Kasumi-1 (cell line): Measurements from ENCODE around the gene ZNF598.
"Not testable (repeated sequence)": the region's sequence is repeated elsewhere in the genome, so short reads cannot be mapped to it uniquely, and the experiment has no call there.

Experiments
- DNase-seq, 2 experiments: peaks; one replicate each; lab custom pipeline; 2025; lab: John Stamatoyannopoulos, UW

Gene ZNF598

DNA sequence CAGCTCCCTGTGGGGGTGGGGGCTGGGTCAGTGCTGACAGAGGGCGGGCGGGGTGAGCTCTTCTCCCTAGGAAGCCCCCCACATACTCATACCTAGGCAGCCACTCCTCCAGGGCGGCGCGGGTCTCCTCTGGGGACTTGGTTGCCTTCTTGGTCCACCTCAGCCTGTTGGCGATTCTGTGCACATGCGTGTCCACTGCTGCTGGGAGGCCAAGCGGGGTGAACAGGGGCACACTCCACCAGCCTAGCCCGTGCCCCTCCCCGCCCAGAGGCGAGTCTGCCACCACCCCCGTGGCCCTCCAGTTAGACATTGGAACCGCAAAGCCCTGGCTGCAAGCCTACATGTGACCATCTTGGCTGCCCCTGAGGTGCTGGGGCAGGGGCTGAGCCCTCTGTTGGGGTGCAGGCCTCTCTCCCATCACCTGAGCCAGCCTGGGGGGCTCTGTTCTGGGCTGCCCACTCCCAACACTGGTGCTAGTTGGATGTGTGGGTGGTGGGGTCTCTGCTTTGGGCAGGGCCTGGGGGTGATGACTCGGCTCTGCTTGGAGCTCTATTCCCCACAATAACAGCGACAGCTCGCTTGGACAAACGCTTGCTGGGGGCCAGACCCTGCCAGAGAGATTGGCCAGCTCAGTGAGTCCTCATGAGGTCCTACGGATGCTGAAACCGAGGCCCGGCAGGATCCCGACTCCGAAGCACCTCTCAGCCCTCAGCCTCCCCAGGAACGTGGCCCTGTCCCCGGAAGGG, 30.6 kb upstream of the ZNF598 start:
- DNase-seq: no peak

DNA sequence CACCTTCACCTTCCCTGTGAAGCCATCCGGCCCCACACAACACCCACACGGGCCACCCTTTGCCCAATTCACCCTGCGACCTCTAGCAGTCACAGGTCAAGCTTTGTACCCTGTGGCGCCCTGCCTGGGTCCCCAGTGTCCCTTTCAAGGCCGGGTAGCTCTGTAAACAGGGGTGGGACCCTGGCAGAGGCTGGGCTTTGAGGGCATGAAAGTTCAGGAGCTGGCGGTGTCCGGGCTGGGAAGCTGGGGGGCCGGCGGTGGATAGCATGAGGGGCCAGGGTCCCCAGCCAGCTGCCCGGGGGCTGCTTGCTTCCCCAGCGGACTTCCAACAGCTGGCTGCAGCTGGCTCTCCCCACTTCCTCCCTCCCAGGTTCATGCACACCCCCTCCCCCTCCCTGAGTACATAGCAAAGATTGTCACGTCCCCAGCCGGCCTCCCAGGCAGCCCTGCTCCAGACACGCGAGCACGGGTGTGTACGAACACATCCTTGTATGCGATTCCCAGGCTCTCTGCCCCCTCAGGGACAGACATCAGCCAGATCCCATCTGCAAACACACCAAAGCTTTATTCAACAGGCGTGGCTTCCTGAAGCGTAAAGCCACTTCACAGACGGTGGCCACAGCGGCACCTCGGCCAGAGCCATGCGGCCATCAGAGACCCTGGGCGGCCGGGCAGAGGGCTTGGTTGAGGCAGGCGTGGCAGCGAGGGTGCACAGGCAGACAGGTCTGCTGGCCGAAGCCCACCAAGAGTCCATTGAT, 29.8 kb upstream of the ZNF598 start:
- no peak for DNase-seq

DNA sequence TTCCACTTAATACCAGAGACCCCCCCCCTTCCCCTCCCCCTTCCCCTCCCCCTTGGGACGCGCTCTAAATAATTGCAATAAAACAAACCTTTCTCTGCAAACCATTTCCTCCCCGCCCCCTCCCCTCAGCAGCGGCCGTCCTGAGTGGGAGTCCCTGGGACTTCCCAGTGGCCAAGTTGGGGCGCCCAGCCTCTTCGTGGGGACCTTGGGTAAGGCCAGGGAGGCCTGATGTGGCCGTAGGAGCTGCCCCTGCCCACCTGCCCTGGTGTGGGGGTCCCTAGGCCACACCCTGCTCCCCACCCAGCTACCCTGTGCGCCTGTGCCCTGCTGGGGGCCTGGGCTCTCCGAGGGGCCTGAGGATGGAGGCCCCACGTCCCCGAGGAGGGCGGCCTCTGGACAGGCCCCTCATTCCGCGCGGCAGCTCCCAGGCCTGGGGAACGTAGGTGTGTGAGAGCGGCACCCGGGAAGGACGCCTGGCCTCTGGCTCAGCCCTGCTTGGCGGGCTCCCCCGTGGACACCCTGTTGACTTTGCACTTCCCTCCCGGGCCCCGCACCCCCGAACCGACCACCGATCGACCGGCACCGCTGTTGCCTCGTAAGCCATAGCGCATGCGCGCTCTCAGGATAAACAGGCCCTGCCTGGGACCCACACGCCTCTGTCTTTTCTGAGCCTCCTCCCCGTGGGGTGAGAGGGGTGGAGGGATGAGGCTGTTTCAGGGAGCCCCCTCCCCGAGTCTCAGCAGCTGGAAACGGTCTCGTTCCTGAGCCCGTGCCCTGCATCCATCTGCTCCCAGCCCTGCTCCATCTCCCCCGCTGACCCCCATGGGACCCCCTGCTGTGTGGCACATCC, 29.0 kb upstream of the ZNF598 start:
- DNase-seq: no peak

DNA sequence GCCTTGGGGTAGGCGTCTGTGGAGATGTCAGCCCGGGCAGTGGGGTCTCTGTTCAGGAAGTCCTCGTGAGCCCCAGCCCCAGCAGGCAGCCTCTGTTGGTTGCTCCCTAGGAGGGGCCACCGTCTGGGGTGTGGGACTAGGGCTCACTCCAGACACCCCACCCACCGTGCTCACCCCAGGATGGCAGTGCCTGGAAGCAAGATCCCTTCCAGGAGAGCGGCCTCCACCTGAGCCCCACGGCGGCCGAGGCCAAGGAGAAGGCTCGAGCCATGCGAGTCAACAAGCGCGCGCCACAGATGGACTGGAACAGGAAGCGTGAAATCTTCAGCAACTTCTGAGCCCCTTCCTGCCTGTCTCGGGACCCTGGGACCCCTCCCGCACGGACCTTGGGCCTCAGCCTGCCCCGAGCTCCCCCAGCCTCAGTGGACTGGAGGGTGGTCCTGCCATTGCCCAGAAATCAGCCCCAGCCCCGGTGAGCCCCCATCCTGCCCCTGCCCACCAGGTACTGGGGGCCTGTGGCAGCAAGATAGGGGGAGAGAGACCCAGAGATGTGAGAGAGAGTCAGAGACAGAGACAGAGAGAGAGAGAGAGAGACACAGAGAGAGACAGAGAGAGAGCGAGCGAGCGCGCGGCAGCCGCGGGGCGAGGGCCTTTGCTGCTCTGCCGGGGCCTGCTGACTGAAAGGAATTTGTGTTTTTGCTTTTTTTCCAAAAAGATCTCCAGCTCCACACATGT, 28.2 kb upstream of the ZNF598 start:
- no peak for DNase-seq

DNA sequence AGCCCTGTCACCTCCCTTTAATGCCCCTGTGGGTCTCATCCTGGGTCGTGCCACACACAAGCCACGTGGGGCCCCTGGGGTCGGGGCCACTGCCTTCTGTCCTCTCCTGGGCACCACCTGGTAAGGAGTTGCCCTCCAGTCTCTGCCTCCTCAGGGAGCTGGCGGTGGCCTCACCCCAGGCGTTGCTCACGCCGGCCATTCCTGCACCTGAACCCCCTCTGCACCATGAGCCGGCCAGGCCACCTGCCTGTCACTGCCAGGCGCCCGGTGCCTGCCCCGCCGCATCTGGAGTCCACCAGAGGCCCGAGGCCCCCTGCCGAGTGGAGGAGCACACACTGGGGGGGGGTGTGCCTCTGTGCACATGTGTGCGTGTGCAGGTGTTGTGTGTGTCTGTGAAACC, 27.5 kb upstream of the ZNF598 start:
- no peak for DNase-seq

- no peak for DNase-seq
Measured at GRCh38 chr16:2036200-2036966, 26.8 kb upstream of the ZNF598 start.

- no peak for DNase-seq
Measured at GRCh38 chr16:2035431-2036199, 26.0 kb upstream of the ZNF598 start.

DNA sequence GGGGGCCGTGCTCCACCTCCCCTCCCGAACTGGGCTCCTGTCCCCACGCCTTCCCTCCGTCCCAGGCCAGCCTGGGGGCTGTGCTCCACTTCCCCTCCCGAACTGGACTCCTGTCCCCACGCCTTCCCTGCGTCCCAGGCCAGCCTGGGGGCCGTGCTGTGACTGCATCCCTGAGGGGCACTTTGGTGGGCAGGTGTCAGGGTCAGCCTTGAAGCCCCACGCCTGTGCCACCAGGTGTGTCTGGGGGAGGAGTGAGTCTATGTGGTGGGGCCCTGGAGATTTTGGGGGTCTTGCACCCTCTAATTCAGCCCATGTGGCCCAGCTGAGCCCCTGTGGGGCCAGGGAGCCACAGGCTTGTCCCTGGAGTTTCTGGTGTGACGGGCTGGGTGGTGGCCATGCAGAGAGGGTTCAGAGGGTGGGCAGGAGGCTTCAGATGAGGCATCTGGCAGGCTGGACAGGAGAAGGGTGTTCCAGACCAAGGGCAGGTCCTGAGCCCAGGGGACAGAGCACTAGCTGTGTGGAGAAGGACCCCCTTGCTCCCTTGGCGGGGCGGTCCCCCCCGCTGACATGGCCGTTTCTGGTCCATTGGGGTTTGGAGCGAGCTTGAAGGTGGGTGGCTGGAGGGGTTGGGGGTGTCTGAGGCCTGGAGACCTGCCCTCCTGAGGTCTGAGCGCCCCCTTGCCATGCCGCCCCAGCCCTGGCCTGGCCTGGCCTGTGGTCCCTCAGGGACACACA, 25.2 kb upstream of the ZNF598 start:
- DNase-seq: no peak

- not testable (repeated sequence) for DNase-seq
Measured at GRCh38 chr16:2033909-2034695, 24.5 kb upstream of the ZNF598 start.

DNA sequence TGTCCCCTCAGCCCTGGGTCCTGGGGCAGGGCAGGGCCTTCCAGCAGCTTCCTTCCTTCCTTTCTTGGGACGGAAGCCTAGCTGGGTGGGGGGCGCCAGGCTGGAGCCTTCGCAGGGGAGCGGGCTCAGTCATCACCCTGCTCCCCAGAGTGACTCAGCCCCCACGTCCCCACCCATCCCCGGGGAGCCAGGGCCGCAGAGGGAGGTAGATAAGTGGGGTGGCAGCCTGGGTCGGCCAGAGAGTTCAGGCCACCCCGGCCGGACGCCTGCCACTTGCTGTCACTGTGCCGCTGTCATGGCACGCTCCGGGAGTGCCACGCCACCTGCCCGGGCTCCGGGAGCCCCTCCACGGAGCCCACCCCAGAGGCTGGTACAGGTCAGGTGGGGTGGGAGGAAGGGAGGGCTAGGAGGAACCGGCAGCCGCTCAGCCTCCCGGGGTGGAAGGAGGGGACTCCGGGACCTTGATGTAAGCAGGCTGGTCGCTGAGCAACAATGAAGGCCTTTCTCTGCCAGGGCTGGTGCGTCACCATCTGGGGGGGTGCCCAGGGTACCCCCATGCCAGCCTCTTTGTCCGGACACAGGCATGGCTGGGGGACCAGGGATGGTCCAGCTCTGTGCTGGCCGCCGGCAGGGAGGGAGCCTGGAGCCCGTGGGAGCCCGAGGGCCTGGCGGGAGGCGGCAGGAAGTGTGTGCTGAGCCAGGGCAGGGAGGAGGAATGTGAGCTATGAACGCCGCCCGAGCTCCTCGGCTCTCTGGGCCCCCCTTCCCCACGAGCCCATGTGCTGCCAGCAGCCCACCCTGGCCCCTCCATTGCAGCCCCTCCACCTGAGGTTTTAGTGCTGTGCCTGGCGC, 23.7 kb upstream of the ZNF598 start:
- DNase-seq: no peak

DNA sequence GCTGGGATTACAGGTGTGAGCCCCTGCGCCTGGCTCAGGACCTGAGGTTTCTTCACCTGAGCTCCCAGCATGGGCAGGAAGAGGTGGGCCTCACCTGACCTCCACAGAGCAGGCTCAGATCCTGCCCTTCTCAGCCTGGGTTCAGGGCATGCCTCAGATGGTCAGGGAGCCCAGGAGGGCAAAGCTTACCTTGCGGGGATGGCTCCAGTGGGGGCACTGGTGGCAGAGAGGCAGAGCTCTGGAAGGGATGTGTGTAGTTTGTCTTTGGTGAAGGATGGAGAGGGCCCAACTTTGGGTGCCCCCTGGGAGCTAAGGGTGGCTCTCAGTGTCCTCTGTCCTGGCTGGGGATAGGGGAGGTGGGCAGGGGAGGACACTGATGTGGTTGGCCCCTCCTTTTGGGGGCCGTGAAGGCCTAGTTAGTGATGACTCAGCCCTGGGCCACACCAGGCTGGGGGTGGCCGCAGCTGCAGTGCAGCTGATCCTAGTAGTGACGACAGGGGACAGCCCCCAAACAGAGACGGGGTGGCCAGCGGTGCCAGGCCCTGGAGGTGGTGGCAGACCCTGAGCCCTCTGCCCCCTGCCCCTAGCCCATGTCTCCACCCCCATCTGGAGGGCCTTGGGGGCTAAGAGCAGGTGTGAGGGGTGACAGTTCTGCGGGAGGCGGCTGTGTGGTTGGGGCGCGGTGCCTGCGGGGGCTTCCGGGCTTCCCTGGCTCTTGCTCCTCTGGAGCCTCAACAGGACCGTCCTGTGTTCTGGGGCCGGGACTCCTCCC, 22.9 kb upstream of the ZNF598 start:
- DNase-seq: no peak

DNA sequence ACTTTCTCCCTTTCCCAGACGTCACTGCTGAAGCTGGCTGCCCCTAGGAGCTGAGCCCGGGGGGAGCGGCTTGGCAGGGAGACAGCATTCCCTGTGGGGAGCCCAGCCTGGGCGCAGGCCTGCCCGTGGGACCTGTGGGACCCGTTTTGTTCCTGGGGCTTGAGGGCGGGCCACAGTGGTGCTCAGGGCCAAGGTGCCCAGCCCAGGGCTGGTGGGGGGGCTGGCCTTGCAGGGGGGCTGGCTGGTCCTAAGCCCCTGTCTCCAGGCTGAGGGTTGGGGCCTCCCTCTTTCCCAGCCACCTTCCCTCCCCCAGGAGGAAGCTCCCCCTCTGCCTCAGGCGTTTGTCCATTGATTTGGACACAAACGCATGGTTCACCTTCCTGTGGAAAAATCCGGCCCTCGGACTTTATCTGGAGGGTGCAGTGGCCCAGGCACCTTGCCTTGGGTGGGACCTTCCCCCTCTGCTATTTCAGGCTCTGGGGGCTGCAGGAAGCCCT, 21.5 kb upstream of the ZNF598 start:
- no peak for DNase-seq

DNA sequence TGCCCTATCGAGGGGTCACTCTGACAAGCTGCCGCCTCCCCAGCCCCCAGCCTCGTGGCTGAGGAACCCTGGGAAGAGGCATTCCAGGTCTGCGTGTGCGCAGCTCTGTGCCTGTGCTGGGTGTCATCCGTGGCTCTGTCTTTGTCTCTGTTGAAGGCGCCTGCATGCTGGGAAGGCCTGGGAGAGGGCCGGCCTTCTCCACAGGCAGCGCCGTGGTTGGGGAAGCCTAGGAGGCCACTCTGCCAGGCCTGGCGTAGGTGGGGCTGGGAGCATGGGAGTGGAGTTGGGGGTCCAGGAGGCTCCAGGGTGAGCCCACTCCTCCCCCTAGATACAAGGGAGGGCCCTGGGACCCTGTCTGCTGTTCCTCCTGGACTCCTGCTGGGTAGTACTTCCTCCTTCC, 20.4 kb upstream of the ZNF598 start:
- DNase-seq: no peak

DNA sequence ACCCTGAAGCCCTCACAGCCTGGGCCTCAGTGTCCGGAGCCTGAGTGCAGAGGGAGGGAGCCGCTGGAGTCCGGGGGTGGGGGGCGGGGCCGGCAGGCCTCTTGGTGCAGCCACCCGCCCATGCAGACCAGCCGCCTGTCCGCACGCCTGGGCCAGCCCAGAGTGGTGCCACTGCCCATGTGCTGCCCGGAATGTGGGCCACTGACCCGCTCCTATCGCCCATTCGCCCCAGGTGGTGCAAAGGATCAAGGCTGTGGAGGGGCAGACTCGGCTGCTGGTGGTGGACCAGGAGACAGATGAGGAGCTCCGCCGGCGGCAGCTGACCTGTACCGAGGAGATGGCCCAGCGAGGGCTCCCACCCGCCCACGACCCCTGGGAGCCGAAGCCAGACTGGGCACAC, 19.7 kb upstream of the ZNF598 start:
- no peak for DNase-seq

DNA sequence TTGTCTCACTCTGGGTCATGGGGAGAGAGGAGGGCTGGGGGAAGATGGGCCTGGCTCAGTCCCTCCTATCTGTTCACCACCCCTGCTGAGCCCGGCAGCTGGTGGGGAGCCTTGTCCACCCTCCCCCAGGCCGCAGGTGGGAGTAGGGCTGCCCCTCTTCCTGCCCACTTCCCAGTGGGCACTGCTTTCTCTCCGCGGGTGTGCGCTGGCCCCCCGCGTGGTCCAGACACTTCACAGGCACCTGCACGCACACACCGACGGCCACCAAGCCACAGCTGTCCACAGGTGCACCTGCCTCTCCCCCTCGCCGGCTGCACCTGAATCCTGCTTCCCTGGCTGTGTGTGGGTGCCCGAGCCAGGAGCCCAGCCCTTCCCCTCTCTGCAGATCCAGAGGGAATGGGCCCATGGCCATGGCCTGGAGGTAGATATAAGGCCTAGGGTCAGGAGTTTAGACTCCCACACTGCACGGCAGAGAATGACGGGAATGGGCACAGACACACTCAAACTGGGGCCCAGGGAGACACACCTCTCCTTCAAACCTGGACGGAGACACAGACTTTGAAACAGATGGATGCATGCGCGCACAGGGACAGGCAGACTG, 19.1 kb upstream of the ZNF598 start:
- DNase-seq: no peak

DNA sequence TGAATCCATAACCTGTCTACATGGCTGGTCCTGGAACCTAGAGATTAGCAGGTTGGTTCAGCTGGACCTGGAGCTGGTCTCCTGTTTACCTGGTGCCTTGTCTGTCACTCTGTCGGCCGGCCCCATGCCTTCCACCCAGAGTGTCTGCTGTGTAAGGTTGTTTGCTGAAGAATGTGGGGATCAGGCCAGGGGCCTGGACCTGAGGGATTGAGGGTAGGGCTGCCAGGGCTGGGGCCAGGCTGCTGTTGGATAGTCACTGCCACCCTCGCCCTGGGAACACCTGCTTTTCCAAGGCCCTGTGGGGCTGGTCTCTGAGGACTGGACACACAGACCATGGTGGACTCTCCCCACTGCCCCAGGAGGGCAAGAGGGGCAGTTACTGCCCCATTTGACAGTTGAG, 18.5 kb upstream of the ZNF598 start:
- no peak for DNase-seq
